Measurements from ENCODE around the gene BAG5. TPM values are rescaled to one million over a fixed set of nuclear protein-coding genes. Genes with fewer than 3 reads are reported as not detected.

The BAG5 gene
- total and polyA plus RNA-seq, 2 of the 8 experiments (the other 6 are each of a cell fraction or from before 2014, with no cell fraction given), result 7.4 to 29.5 TPM

- TF ChIP-seq CHD7 (IDR thresholded peaks at IDR 0.05; ENCODE audit: insufficient replicate concordance, low read length), result no peak
- no peak for TF ChIP-seq SIRT6 (IDR thresholded peaks at IDR 0.05; ENCODE audit: low read length)
- no peak for TF ChIP-seq CBX8 (IDR thresholded peaks at IDR 0.05; ENCODE audit: borderline replicate concordance, low read depth, low read length)
- TF ChIP-seq RBBP5 (IDR thresholded peaks at IDR 0.05; ENCODE audit: borderline replicate concordance, low read depth, low read length), result no peak
- no peak for TF ChIP-seq TAF1 (IDR thresholded peaks at IDR 0.05; ENCODE audit: low read depth, low read length)
- no peak for TF ChIP-seq POU5F1 (IDR thresholded peaks at IDR 0.05; ENCODE audit: low read depth, low read length)
- no peak for TF ChIP-seq NRF1 (IDR thresholded peaks at IDR 0.05; ENCODE audit: low read depth, low read length)
- no peak for TF ChIP-seq EP300 (IDR thresholded peaks at IDR 0.05; ENCODE audit: borderline replicate concordance in 1 of 2, low read depth in 2 of 2, low read length in 2 of 2)
- TF ChIP-seq E2F6 (IDR thresholded peaks at IDR 0.05), result no peak
- no peak for TF ChIP-seq CBX5 (IDR thresholded peaks at IDR 0.05; ENCODE audit: low read depth, low read length)
- TF ChIP-seq JUND (IDR thresholded peaks at IDR 0.05; ENCODE audit: low read length), result no peak
- TF ChIP-seq ZNF274 (IDR thresholded peaks at IDR 0.05; ENCODE audit: borderline replicate concordance, extremely low read depth, low read length), result no peak
Measured at GRCh38 chr14:103574104-103574503, 11.6 kb upstream of the BAG5 start (continued).

Data from H1 (cell line).